HG02798 (cell line): ENCODE data around the gene KCNJ6.

Experiments used
- ATAC-seq: cut with Tn5 transposase; IDR thresholded peaks from one replicate; pipeline ENCODE4 v1.9.1; 2021; ENCODE audit warnings: mild to moderate bottlenecking; ENCODE audit not compliant: unreplicated experiment, poor library complexity

Gene KCNJ6

DNA sequence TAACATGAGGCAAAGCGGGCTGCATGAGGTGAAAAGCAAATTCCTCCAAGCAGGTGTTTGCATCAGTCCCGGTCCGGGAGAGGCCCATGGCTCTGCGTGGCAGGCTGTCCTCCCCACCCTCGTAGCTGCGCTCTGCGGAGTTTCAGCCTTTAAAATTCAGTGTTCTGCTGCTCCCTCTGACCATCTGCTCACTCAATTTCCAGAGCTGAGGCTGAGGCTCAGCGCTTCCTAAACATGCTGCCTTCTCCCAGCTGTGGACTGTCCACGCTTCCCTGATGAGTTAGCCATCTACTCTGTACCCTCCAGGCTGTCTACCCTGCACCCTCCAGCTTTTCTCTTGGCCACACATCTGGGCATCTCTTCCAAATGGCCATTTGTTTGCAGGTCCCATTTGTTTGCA lies 87.7 kb downstream of the KCNJ6 start:
- no peak for ATAC-seq

GRCh38 chr21:37827913-37828312 lies 88.3 kb downstream of the KCNJ6 start:
- ATAC-seq = no peak

DNA sequence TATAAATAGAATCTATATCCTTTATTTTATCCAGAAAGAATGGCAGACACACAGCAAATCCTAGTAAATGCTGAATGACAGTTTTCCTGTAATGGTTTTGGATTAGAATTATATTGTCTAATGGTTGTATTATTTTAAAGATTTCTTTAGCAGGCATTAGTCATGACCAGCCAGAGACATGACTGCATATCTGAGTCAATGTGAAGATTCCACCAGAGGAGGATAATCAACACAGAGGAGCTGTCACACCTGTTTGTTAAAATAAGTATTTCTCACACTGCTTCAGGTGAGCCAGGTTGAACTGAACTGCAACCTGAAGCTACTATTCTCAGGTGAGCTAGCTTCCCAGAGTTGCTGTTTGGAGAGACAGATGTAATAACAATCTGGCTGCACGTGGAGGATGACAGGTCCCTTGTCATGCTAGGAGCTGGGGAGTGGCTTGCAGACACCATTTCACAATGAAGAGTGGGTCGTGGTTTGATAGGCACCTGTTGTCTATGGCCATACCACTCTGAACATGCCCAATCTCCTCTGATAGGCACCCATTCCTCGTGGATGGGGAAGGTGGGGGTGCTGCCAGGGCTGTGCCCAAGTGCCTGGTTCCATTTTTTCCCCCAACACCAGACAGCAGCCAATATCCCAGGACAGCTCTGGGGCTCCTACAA lies 94.3 kb downstream of the KCNJ6 start:
- no peak for ATAC-seq

- ATAC-seq = no peak
These were observed 95.2 kb downstream of the KCNJ6 start for GRCh38 chr21:37821092-37821491.

- ATAC-seq = no peak
These were observed 96.9 kb downstream of the KCNJ6 start for GRCh38 chr21:37819372-37819771.

GRCh38 chr21:37817242-37817641 lies 99.0 kb downstream of the KCNJ6 start:
- no peak for ATAC-seq

- no peak for ATAC-seq
These were observed 100.4 kb downstream of the KCNJ6 start for GRCh38 chr21:37815893-37816292.

- no peak for ATAC-seq
These were observed 104.5 kb downstream of the KCNJ6 start for GRCh38 chr21:37811711-37812110.

GRCh38 chr21:37808261-37808660 lies 108.0 kb downstream of the KCNJ6 start:
- ATAC-seq = no peak

DNA sequence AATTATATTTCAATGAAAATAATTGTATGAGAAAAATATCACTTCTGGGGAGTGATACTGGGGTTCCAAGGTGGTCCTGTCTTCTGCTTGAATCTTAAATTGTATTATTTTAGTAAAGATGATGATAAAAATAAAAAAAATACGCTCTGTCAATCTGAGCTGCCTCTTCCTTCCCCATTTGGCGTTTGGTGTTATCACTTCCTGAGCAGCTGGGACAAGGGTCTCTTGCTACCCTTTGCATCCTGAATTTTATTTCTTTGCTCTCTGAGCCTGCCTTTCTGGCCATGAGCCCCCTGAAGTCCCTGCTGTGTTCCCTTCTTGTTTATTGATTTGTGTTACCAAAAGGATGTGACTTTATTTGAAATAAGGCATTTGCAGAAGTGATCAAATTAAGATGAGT lies 111.0 kb downstream of the KCNJ6 start:
- ATAC-seq = no peak

DNA sequence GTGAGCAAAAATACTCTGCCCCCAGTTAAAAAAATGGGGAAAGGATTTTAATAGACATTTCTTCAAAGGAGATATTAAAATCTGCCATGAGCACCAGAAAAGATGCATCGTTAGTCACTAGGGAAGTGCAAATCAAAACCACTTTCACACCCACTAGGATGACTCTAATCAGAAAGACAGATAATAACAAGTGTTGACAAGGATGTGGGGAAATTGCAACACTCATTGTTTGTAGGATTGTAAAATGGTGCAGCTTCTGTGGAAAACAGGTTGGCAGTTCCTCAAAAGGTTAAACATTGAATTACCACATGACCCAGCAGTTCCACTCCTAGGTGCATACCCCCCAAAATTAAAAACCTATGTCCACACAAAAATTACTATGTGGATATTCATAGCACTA lies 112.3 kb downstream of the KCNJ6 start:
- ATAC-seq = no peak

DNA sequence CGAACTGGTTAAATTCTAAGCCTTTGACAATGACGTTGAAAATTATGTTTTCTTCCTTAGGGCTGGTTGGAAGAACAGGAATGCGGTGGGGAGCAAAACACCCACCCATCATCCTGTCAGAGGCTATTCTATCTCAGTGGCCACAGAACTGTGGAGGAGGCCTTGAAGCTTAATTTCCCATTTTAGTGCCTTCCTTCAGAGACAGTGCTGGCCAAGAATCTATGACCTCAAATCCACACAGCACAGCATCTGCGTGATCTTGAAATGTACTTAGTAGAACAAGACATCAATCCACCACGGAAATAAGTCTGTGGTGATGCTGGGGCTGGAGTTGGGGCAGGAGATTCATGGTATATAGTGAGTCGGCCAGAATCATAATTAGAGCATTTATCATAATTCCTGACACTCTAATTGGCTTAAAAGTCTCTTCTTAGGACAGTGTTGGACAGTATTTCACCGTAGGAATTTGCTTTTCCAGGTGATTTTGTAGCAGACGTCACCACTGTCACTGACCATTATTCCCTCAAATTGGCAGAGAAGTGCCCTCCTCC lies 113.1 kb downstream of the KCNJ6 start:
- no peak for ATAC-seq

GRCh38 chr21:37800456-37801061 lies 115.7 kb downstream of the KCNJ6 start:
- ATAC-seq = no peak

GRCh38 chr21:37800057-37800455 lies 116.2 kb downstream of the KCNJ6 start:
- no peak for ATAC-seq

- no peak for ATAC-seq
These were observed 116.8 kb downstream of the KCNJ6 start for GRCh38 chr21:37799211-37800056.

- ATAC-seq = no peak
These were observed 118.9 kb downstream of the KCNJ6 start for GRCh38 chr21:37797403-37797802.

DNA sequence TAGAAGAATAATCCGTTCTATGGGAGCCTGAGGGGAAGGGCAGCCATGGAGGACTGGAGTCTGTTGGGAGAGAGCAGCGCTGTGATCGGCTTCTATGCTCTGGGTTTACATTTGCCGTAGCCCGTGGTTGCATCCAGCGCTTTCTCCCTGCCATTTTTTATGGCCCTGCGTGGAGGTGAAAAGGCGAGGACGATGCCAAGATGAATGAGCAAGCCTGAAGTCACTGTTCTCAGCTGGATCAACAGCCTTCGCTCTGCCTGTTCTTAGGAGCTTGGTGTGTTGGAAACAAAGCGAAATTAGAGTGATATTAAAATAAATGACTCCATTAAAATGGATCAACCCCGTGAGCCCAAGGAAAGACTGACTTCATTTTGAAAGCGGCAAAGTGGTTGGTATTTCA lies 120.2 kb downstream of the KCNJ6 start:
- no peak for ATAC-seq

- no peak for ATAC-seq
These were observed 122.6 kb downstream of the KCNJ6 start for GRCh38 chr21:37793660-37794059.

- ATAC-seq = no peak
These were observed 124.2 kb downstream of the KCNJ6 start for GRCh38 chr21:37792046-37792445.

- ATAC-seq = no peak
These were observed 125.4 kb downstream of the KCNJ6 start for GRCh38 chr21:37790905-37791304.

GRCh38 chr21:37788503-37788902 lies 127.8 kb downstream of the KCNJ6 start:
- ATAC-seq = no peak
